HL-60 (cell line): ENCODE measurements around the gene RBM6.

ENCODE experiments used
- CTCF ChIP-seq: IDR thresholded peaks from one replicate; pipeline ENCODE4 v1.5.1; 2011; ENCODE audit warnings: low read length, control low read depth, inconsistent platforms; ENCODE audit not compliant: insufficient read depth
- GABPA ChIP-seq: IDR thresholded peaks from 2 replicates; pipeline ENCODE4 v1.6.1; 2012; ENCODE audit warnings: low read depth
- POLR2AphosphoS5 ChIP-seq: IDR thresholded peaks from 2 replicates; pipeline ENCODE4 v1.6.1; 2012; ENCODE audit warnings: low read depth
- SPI1 ChIP-seq: IDR thresholded peaks from 2 replicates; pipeline ENCODE4 v1.6.1; 2012; ENCODE audit warnings: low read depth, mild to moderate bottlenecking, borderline replicate concordance
- TF ChIP-seq, protein P1 (sequence below): IDR thresholded peaks from 2 replicates; pipeline ENCODE4 v1.6.1; 2012; ENCODE audit warnings: low read depth; ENCODE audit not compliant: insufficient replicate concordance

DNA sequence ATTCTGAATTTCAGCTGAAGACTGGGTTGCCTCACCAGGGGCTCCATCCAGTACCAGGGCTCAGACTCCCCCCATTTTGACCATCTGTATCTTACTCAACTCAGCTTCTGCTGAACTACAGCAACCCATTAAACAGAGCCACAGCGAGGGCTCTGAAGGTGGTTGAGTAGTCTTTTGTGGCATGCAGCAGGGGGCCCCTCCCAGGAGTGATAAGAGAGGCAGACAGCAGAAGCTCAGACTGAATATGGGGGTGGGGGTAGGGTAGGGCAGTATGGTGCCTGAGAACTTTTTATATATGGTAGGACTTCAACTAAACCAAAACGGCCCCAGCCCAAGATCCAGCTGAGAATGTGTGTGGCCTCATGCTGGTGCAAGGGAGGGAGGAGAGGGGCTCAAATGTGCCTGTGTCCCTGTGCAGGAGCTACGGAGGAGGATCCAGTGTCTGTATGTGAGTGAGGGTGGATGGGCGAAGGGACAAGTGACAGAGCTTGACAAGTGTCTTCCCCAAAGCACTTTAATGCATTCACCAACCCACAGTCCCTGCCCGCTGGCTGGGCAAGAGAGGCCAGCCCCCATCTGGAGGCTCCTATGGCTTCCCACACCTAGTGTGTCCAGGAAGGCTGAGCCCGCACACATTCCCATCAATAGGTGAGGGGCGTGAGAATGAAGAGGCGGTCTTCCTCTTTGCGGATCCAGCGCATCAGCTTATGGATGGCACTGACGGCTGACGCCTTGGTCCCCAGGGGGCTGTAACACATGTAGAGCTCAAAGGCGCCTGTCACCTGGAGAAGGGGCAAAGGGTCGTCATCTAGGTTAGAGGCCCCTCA lies 31.4 kb upstream of the RBM6 start:
- TF ChIP-seq CTCF (no peak), POLR2AphosphoS5 (no peak), GABPA (no peak), SPI1 (no peak)
- TF ChIP-seq, protein P1, sequence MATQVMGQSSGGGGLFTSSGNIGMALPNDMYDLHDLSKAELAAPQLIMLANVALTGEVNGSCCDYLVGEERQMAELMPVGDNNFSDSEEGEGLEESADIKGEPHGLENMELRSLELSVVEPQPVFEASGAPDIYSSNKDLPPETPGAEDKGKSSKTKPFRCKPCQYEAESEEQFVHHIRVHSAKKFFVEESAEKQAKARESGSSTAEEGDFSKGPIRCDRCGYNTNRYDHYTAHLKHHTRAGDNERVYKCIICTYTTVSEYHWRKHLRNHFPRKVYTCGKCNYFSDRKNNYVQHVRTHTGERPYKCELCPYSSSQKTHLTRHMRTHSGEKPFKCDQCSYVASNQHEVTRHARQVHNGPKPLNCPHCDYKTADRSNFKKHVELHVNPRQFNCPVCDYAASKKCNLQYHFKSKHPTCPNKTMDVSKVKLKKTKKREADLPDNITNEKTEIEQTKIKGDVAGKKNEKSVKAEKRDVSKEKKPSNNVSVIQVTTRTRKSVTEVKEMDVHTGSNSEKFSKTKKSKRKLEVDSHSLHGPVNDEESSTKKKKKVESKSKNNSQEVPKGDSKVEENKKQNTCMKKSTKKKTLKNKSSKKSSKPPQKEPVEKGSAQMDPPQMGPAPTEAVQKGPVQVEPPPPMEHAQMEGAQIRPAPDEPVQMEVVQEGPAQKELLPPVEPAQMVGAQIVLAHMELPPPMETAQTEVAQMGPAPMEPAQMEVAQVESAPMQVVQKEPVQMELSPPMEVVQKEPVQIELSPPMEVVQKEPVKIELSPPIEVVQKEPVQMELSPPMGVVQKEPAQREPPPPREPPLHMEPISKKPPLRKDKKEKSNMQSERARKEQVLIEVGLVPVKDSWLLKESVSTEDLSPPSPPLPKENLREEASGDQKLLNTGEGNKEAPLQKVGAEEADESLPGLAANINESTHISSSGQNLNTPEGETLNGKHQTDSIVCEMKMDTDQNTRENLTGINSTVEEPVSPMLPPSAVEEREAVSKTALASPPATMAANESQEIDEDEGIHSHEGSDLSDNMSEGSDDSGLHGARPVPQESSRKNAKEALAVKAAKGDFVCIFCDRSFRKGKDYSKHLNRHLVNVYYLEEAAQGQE = no peak
